HG03103 (cell line): Measurements from ENCODE around the gene MTFR2.

Experiments used
- ATAC-seq: cut with Tn5 transposase; IDR thresholded peaks from one replicate; pipeline ENCODE4 v1.9.1; 2021; ENCODE audit warnings: low read depth; ENCODE audit not compliant: unreplicated experiment

The MTFR2 gene

GRCh38 chr6:136189104-136189503 is 61.0 kb downstream of the MTFR2 start:
- no peak for ATAC-seq

- no peak for ATAC-seq
Observed at GRCh38 chr6:136188486-136188885, 61.6 kb downstream of the MTFR2 start.

- ATAC-seq: no peak
Observed at GRCh38 chr6:136186363-136186762, 63.7 kb downstream of the MTFR2 start.

- ATAC-seq: no peak
Observed at GRCh38 chr6:136184738-136185137, 65.4 kb downstream of the MTFR2 start.

GRCh38 chr6:136181861-136182260 is 68.2 kb downstream of the MTFR2 start:
- ATAC-seq: no peak

GRCh38 chr6:136181512-136181833 is 68.6 kb downstream of the MTFR2 start:
- ATAC-seq: no peak
